ENCODE measurements around the gene KCNG2. TPM values are rescaled to one million over a fixed set of nuclear protein-coding genes. Genes with fewer than 3 reads are reported as not detected.

The KCNG2 gene
- total RNA-seq, 1 experiment from 2014 or later: not detected

DNA sequence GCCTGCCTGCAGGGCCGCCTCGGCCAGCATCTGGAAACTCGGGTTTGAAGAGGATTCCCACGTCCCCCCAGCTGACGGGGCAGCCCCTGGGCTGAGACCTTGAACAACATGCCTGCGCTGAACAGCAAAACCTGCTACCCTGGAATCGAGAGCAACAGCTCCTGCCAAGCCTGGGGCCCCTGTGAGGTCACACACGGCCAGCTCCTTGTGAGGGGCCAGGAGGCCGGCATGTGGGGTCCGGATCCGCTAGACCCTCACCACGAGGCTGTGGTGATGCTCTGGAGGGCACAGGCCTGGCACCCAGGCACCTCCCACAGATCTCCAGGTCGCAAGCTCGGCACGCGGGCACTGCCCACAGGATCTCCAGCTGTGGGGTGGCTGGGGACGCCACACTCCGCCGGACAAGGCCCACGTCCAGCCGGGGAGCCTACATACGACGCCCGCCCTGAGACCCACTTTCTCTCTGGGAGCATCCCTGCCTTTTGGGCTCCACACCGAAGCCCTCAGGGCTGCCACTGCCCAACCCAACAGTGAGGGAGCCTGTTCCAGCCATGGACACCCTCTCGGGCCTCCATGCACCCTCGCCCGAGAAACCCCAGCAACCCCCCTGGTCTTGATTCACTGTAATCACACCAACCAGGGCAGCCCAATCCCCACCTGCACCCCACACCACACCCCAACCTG is 119.6 kb downstream of the KCNG2 start:
- no peak for TF ChIP-seq EZH2 (IDR thresholded peaks at IDR 0.05; ENCODE audit: low read depth)
- TF ChIP-seq, protein P1, sequence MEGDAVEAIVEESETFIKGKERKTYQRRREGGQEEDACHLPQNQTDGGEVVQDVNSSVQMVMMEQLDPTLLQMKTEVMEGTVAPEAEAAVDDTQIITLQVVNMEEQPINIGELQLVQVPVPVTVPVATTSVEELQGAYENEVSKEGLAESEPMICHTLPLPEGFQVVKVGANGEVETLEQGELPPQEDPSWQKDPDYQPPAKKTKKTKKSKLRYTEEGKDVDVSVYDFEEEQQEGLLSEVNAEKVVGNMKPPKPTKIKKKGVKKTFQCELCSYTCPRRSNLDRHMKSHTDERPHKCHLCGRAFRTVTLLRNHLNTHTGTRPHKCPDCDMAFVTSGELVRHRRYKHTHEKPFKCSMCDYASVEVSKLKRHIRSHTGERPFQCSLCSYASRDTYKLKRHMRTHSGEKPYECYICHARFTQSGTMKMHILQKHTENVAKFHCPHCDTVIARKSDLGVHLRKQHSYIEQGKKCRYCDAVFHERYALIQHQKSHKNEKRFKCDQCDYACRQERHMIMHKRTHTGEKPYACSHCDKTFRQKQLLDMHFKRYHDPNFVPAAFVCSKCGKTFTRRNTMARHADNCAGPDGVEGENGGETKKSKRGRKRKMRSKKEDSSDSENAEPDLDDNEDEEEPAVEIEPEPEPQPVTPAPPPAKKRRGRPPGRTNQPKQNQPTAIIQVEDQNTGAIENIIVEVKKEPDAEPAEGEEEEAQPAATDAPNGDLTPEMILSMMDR (conservative IDR thresholded peaks at IDR 0.05): no peak
- no peak for DNase-seq
- CTCF ChIA-PET: no interaction called here
- H3K4me1 ChIP-seq (replicated peaks; ENCODE audit: insufficient read depth): no peaks in the 10 kb centered on the region
- H3K27me3 ChIP-seq (ENCODE audit: insufficient read depth, low read depth): no peaks in the 10 kb centered on the region
- H3K9me3 ChIP-seq (ENCODE audit: insufficient read depth, low read depth): no peaks in the 10 kb centered on the region
- no peaks in the 10 kb centered on the region for H3F3A ChIP-seq (ENCODE audit: insufficient read depth, low read depth)
- H3K4me2 ChIP-seq: no peak overlapping the region
- POLR2A ChIA-PET (ENCODE audit: unreplicated experiment): no interaction called here
- BruUV-seq (replicated peaks): no TSS peak
- H3K36me3 ChIP-seq (ENCODE audit: low read depth): no peaks in the 10 kb centered on the region
- no peaks in the 10 kb centered on the region for H3K79me2 ChIP-seq (ENCODE audit: low read depth)
- H3K9me2 ChIP-seq (ENCODE audit: insufficient read depth): no peaks in the 10 kb centered on the region
- H3K27ac ChIP-seq: no peak overlapping the region
- no peak overlapping the region for H2AFZ ChIP-seq
- intact Hi-C loops (cut with micrococcal nuclease; ENCODE audit: unreplicated experiment): no loop called here
- H3K4me3 ChIP-seq: no peak overlapping the region
- H4K20me1 ChIP-seq (ENCODE audit: insufficient read depth): no peaks in the 10 kb centered on the region

DNA sequence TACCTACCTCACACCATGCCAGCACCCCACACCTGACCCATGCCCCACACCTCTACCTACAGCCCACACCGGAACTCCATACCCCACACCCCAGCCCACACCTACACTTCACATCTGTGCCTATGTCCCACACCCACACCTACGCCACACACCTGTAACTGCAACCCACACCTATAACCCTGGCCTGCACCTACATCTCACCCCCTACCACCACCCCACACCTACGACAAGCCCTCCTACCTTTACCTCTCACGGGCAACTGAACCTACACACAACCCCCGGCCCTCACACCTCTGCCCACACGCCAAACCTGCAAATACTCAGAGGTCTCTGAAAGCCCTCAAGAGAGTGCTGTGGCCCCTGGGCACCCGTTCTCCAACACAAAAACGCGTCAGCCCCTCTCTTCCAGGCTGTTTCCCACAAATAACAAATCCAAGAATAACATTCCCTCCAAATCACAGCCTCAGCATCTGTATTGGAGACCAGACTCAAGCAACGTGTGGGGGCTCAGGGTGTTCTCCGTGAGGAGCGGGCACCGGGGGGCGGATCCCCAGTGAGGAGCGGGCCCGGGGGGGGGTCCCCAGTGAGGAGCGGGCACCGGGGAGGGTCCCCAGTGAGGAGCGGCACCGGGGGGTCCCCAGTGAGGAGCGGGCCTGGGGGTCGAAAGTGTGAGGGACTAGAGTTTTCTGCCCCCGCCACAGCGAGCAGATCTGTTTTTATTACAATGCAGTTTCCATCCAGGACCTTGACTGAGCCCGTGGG is 120.3 kb downstream of the KCNG2 start:
- no TSS peak for BruUV-seq (replicated peaks)
- intact Hi-C loops (cut with micrococcal nuclease; ENCODE audit: unreplicated experiment): no loop called here
- no peak overlapping the region for H2AFZ ChIP-seq
- H3K4me1 ChIP-seq (replicated peaks; ENCODE audit: insufficient read depth): no peaks in the 10 kb centered on the region
- no peaks in the 10 kb centered on the region for H3K27me3 ChIP-seq (ENCODE audit: insufficient read depth, low read depth)
- H3K36me3 ChIP-seq (ENCODE audit: low read depth): no peaks in the 10 kb centered on the region
- no peak for TF ChIP-seq EZH2 (IDR thresholded peaks at IDR 0.05; ENCODE audit: low read depth)
- TF ChIP-seq, protein P1 (conservative IDR thresholded peaks at IDR 0.05): no peak
- CTCF ChIA-PET: no interaction called here
- no peak overlapping the region for H3K27ac ChIP-seq
- no peak for DNase-seq
- POLR2A ChIA-PET (ENCODE audit: unreplicated experiment): no interaction called here
- no peak overlapping the region for H3K4me3 ChIP-seq
- H4K20me1 ChIP-seq (ENCODE audit: insufficient read depth): no peaks in the 10 kb centered on the region
- no peaks in the 10 kb centered on the region for H3K9me3 ChIP-seq (ENCODE audit: insufficient read depth, low read depth)
- H3K79me2 ChIP-seq (ENCODE audit: low read depth): no peaks in the 10 kb centered on the region
- no peaks in the 10 kb centered on the region for H3K9me2 ChIP-seq (ENCODE audit: insufficient read depth)
- no peaks in the 10 kb centered on the region for H3F3A ChIP-seq (ENCODE audit: insufficient read depth, low read depth)
- no peak overlapping the region for H3K4me2 ChIP-seq

DNA sequence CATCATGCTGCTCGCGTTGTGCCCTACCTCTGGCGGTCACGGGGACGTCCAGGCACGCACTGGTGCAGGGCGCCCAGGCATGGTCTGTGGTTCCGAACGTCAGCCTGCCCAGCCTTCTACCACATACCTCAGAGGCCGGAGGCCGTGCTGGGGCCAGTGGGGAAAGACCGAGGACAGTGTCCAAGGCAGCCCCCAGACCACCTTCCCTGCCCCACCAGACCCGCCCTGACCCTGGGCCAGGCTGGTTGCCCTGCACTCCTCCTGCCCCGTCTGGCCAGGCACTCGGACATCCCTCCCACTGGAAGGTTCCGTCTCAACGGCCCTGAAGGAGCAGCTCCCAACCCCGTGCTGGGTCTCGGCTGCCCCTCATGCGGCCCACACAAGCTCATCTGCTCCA is 120.9 kb downstream of the KCNG2 start:
- BruUV-seq (replicated peaks): no TSS peak
- no peak overlapping the region for H3K4me3 ChIP-seq
- H3K9me2 ChIP-seq (ENCODE audit: insufficient read depth): no peaks in the 10 kb centered on the region
- H3K4me2 ChIP-seq: no peak overlapping the region
- no peaks in the 10 kb centered on the region for H3K9me3 ChIP-seq (ENCODE audit: insufficient read depth, low read depth)
- no peaks in the 10 kb centered on the region for H3K79me2 ChIP-seq (ENCODE audit: low read depth)
- no peak overlapping the region for H3K27ac ChIP-seq
- no peak overlapping the region for H2AFZ ChIP-seq
- H3F3A ChIP-seq (ENCODE audit: insufficient read depth, low read depth): no peaks in the 10 kb centered on the region
- no peak for DNase-seq
- H3K27me3 ChIP-seq (ENCODE audit: insufficient read depth, low read depth): no peaks in the 10 kb centered on the region
- intact Hi-C loops (cut with micrococcal nuclease; ENCODE audit: unreplicated experiment): no loop called here
- no peaks in the 10 kb centered on the region for H4K20me1 ChIP-seq (ENCODE audit: insufficient read depth)
- H3K36me3 ChIP-seq (ENCODE audit: low read depth): no peaks in the 10 kb centered on the region
- ChIA-PET CTCF (no interaction called here), POLR2A (ENCODE audit: unreplicated experiment) (no interaction called here)
- H3K4me1 ChIP-seq (replicated peaks; ENCODE audit: insufficient read depth): no peaks in the 10 kb centered on the region
- TF ChIP-seq, protein P1 (conservative IDR thresholded peaks at IDR 0.05): no peak
